HEK293 (cell line): ENCODE measurements around the gene DGKB.

Source experiments
- CTCF ChIA-PET: fragments of 350-600 bp; formaldehyde crosslinking; extraction: SDS; loops from one replicate; lab custom pipeline; 2021; ENCODE audit warnings: antibody characterized with exemption; lab: Yijun Ruan, JAX
- POLR2A ChIA-PET: fragments of 300-600 bp; formaldehyde crosslinking; extraction: SDS; loops from one replicate; lab custom pipeline; 2020; ENCODE audit warnings: antibody characterized with exemption, inconsistent platforms; lab: Yijun Ruan, JAX
- H3K27ac ChIP-seq: fragments of 200-500 bp; sonication (Bioruptor generic); 2 replicates; pipeline ENCODE4 v1.5.1; 2014; ENCODE audit warnings: low read depth, low read length, control low read depth, inconsistent platforms; ENCODE audit errors: extremely low read depth
- H3K36me3 ChIP-seq, 2 experiments: fragments of 200-500 bp in 1 of 2; sonication (Bioruptor generic) in 1 of 2; 1 replicate in 1 of 2; 2 replicates in 1 of 2; pipeline ENCODE4 v1.5.1; 2014 to 2017; ENCODE audit warnings: inconsistent platforms in 2 of 2, low read length in 2 of 2; ENCODE audit not compliant: control insufficient read depth in 2 of 2, insufficient read depth in 1 of 2
- H3K4me1 ChIP-seq: fragments of 200-500 bp; sonication (Bioruptor generic); 2 replicates; pipeline ENCODE4 v1.5.1; 2014; ENCODE audit warnings: mild to moderate bottlenecking, low read length, inconsistent platforms; ENCODE audit not compliant: control insufficient read depth, insufficient read depth
- H3K4me3 ChIP-seq: 2 replicates; pipeline ENCODE4 v1.5.1; 2011; ENCODE audit warnings: low read depth, mild to moderate bottlenecking, control low read depth, low read length, moderate library complexity
- H3K9me3 ChIP-seq: fragments of 200-500 bp; sonication (Bioruptor generic); 2 replicates; pipeline ENCODE4 v1.5.1; 2014; ENCODE audit warnings: low read depth, low read length, inconsistent platforms; ENCODE audit not compliant: control insufficient read depth, insufficient read depth
- FEZF1 ChIP-seq: fragments of 450-650 bp; formaldehyde crosslinking; IDR thresholded peaks from 2 replicates; pipeline ENCODE4 v1.5.1; 2016; ENCODE audit warnings: missing biosample characterization, missing genetic modification characterization
- GFI1B ChIP-seq: fragments of 450-650 bp; formaldehyde crosslinking; IDR thresholded peaks from 2 replicates; pipeline ENCODE4 v1.5.1; 2016; ENCODE audit warnings: missing biosample characterization, missing genetic modification characterization
- GLI2 ChIP-seq: fragments of 450-650 bp; formaldehyde crosslinking; IDR thresholded peaks from 2 replicates; pipeline ENCODE4; 2017; ENCODE audit warnings: missing biosample characterization, missing genetic modification characterization, low read depth, borderline replicate concordance
- KLF1 ChIP-seq: fragments of 450-650 bp; formaldehyde crosslinking; IDR thresholded peaks from 2 replicates; pipeline ENCODE4 v1.5.1; 2016; ENCODE audit warnings: missing biosample characterization, missing genetic modification characterization
- MEIS1 ChIP-seq: sonication (generic); formaldehyde crosslinking; IDR thresholded peaks from 2 replicates; pipeline ENCODE4 v1.8.1; 2022; ENCODE audit warnings: missing genetic modification reagents, mild to moderate bottlenecking, borderline replicate concordance
- RBAK ChIP-seq: fragments of 450-650 bp; formaldehyde crosslinking; IDR thresholded peaks from 2 replicates; pipeline ENCODE4 v1.5.1; 2016; ENCODE audit warnings: missing biosample characterization, missing genetic modification characterization
- SCRT2 ChIP-seq: fragments of 450-650 bp; formaldehyde crosslinking; IDR thresholded peaks from 2 replicates; pipeline ENCODE4 v1.5.1; 2016; ENCODE audit warnings: missing biosample characterization, missing genetic modification characterization
- SP3 ChIP-seq: fragments of 450-650 bp; formaldehyde crosslinking; IDR thresholded peaks from 2 replicates; pipeline ENCODE4 v1.5.1; 2016; ENCODE audit warnings: missing biosample characterization, missing genetic modification characterization
- SP7 ChIP-seq: fragments of 450-650 bp; formaldehyde crosslinking; IDR thresholded peaks from 2 replicates; pipeline ENCODE4 v1.5.1; 2016; ENCODE audit warnings: missing biosample characterization, missing genetic modification characterization
- YY2 ChIP-seq: fragments of 450-650 bp; formaldehyde crosslinking; IDR thresholded peaks from 2 replicates; pipeline ENCODE4 v1.5.1; 2016; ENCODE audit warnings: missing biosample characterization, missing genetic modification characterization
- ZNF121 ChIP-seq: fragments of 450-650 bp; formaldehyde crosslinking; IDR thresholded peaks from 2 replicates; pipeline ENCODE4 v1.5.1; 2016; ENCODE audit warnings: missing biosample characterization, missing genetic modification characterization
- ZNF133 ChIP-seq: fragments of 450-650 bp; formaldehyde crosslinking; IDR thresholded peaks from 2 replicates; pipeline ENCODE4 v1.5.1; 2016; ENCODE audit warnings: missing biosample characterization, missing genetic modification characterization
- ZNF138 ChIP-seq: fragments of 450-650 bp; formaldehyde crosslinking; IDR thresholded peaks from 2 replicates; pipeline ENCODE4 v1.5.1; 2016; ENCODE audit warnings: missing biosample characterization, missing genetic modification characterization, borderline replicate concordance
- ZNF24 ChIP-seq: fragments of 450-650 bp; formaldehyde crosslinking; IDR thresholded peaks from 2 replicates; pipeline ENCODE4 v1.5.1; 2016; ENCODE audit warnings: missing biosample characterization, missing genetic modification characterization
- ZNF266 ChIP-seq: fragments of 450-650 bp; formaldehyde crosslinking; IDR thresholded peaks from 2 replicates; pipeline ENCODE4 v1.5.1; 2016; ENCODE audit warnings: missing biosample characterization, missing genetic modification characterization, low read depth
- ZNF335 ChIP-seq: fragments of 450-650 bp; formaldehyde crosslinking; conservative IDR thresholded peaks from 2 replicates; pipeline ENCODE4 v1.5.1; 2016; ENCODE audit warnings: missing biosample characterization, missing genetic modification characterization
- ZNF394 ChIP-seq: fragments of 450-650 bp; formaldehyde crosslinking; IDR thresholded peaks from 2 replicates; pipeline ENCODE4 v1.5.1; 2016; ENCODE audit warnings: missing biosample characterization, missing genetic modification characterization, mild to moderate bottlenecking, moderate library complexity, borderline replicate concordance
- ZNF404 ChIP-seq: fragments of 450-650 bp; formaldehyde crosslinking; IDR thresholded peaks from 2 replicates; pipeline ENCODE4 v1.5.1; 2017; ENCODE audit warnings: missing biosample characterization, missing genetic modification characterization
- ZNF426 ChIP-seq: fragments of 450-650 bp; formaldehyde crosslinking; IDR thresholded peaks from 2 replicates; pipeline ENCODE4 v1.5.1; 2017; ENCODE audit warnings: missing biosample characterization, missing genetic modification characterization, mild to moderate bottlenecking, inconsistent platforms, moderate library complexity
- ZNF510 ChIP-seq: fragments of 450-650 bp; formaldehyde crosslinking; IDR thresholded peaks from 2 replicates; pipeline ENCODE4 v1.5.1; 2018; ENCODE audit warnings: mild to moderate bottlenecking, missing genetic modification characterization, missing biosample characterization; ENCODE audit not compliant: insufficient replicate concordance
- ZNF521 ChIP-seq: fragments of 450-650 bp; formaldehyde crosslinking; IDR thresholded peaks from 2 replicates; pipeline ENCODE4 v1.5.1; 2017; ENCODE audit warnings: missing biosample characterization, mild to moderate bottlenecking, missing genetic modification characterization
- ZNF555 ChIP-seq: fragments of 450-650 bp; formaldehyde crosslinking; conservative IDR thresholded peaks from 2 replicates; pipeline ENCODE4 v1.5.1; 2017; ENCODE audit warnings: missing biosample characterization, mild to moderate bottlenecking, missing genetic modification characterization, inconsistent platforms
- ZNF658 ChIP-seq: fragments of 450-650 bp; formaldehyde crosslinking; IDR thresholded peaks from 2 replicates; pipeline ENCODE4; 2016; ENCODE audit warnings: missing biosample characterization, missing genetic modification characterization
- ZNF76 ChIP-seq: fragments of 450-650 bp; formaldehyde crosslinking; IDR thresholded peaks from 2 replicates; pipeline ENCODE4; 2016; ENCODE audit warnings: low read depth, missing biosample characterization, missing genetic modification characterization, borderline replicate concordance
- TF ChIP-seq, protein P1 (sequence below): fragments of 450-650 bp; formaldehyde crosslinking; IDR thresholded peaks from 2 replicates; pipeline ENCODE4 v1.5.1; 2016; ENCODE audit warnings: missing biosample characterization, missing genetic modification characterization
- TF ChIP-seq, protein P2 (sequence below): fragments of 450-650 bp; formaldehyde crosslinking; IDR thresholded peaks from 2 replicates; pipeline ENCODE4 v1.5.1; 2017; ENCODE audit warnings: missing biosample characterization, missing genetic modification characterization

The DGKB gene

DNA sequence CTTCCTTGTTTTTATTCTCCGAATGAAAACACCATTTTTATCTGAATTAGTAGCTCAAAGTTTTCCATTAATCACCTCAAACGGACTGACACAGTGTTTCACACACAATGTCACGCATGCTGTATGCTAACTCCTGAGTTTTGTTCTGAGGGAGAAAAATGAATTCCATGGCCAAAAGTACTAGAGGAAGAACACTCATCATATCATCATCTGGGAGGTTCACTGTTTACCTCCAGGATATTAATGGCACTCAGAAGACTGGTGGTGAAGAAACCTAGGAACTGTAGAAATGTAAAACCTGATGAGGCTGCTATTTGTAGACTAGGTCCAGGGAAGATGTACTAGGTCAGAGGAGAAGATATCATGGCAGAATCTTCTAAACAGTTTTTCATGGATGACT lies 517.5 kb downstream of the DGKB start:
- ChIA-PET CTCF (interaction anchor here (0.7 kb wide), 1 partner anchor 592 kb away, joined by 3 read pairs; no protein-coding TSS in a partner anchor), POLR2A (no interaction called here)
- Histone ChIP-seq H3K4me1 (no peaks in the 10 kb centered on the region), H3K4me3 (no peak overlapping the region), H3K9me3 (no peaks in the 10 kb centered on the region), H3K36me3 (no peaks in the 10 kb centered on the region), H3K27ac (no peak overlapping the region)
- TF ChIP-seq, protein P1, sequence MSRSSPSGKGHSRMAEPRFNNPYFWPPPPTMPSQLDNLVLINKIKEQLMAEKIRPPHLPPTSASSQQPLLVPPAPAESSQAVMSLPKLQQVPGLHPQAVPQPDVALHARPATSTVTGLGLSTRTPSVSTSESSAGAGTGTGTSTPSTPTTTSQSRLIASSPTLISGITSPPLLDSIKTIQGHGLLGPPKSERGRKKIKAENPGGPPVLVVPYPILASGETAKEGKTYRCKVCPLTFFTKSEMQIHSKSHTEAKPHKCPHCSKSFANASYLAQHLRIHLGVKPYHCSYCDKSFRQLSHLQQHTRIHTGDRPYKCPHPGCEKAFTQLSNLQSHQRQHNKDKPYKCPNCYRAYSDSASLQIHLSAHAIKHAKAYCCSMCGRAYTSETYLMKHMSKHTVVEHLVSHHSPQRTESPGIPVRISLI (tag by site-specific recombination): no peak
- no peak for TF ChIP-seq YY2 (tag by site-specific recombination)
- no peak for TF ChIP-seq ZNF138 (tag by site-specific recombination)
- no peak for TF ChIP-seq ZNF24 (tag by site-specific recombination)
- TF ChIP-seq KLF1 (tag by site-specific recombination): no peak

DNA sequence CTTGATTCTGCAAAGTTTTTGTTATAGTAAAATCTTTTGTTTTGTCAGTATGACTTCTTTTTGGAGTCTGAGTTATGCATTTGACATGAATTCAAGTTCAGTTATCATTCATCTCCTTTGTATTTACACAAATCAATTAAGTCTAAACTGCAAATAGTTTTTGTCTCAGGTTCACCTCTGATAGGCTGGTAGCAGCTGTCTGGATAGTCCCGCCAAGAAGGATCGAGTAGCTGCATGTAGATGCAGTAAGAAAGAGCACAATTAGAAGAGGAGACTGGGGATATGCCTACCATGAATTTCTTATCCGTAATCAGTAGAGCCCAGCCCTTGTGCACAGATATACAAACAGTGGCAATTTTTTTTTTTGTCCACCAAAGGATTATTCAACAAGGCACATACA lies 520.6 kb downstream of the DGKB start:
- Histone ChIP-seq H3K27ac (no peak overlapping the region), H3K4me1 (no peaks in the 10 kb centered on the region), H3K4me3 (no peak overlapping the region), H3K9me3 (no peaks in the 10 kb centered on the region), H3K36me3 (no peaks in the 10 kb centered on the region)
- TF ChIP-seq RBAK (no peak), SP7 (tag by site-specific recombination) (no peak), ZNF394 (tag by site-specific recombination) (no peak), FEZF1 (tag by site-specific recombination) (no peak), MEIS1 (CRISPR knock-in tag) (no peak)
- ChIA-PET POLR2A (no interaction called here), CTCF (interaction anchor here (0.5 kb wide), 1 partner anchor 1102 kb away, joined by 3 read pairs; no protein-coding TSS in a partner anchor)

DNA sequence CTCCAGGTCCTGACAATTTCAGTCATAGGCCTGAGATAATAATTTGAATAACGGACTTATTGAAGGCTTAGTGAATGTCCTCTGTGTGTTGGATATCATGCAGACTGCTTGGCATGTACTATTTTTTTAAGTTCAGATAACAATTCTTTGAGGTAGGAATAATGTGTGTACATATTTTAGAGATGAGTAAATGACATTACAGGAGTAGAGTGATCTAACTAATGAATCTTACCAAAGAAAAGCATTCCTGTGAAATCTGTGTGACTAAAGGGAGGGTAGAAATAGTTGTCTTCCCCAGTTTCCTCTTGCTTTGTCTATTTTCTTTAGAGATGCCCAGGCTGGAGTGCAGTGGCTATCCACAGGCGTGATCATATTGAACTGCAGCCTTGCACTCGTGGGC lies 521.2 kb downstream of the DGKB start:
- H3K9me3 ChIP-seq: no peaks in the 10 kb centered on the region
- ChIA-PET CTCF (interaction anchor here (0.9 kb wide), 1 partner anchor 389 kb away, joined by 4 read pairs; no protein-coding TSS in a partner anchor), POLR2A (no interaction called here)
- no peaks in the 10 kb centered on the region for H3K4me1 ChIP-seq
- H3K4me3 ChIP-seq: no peak overlapping the region
- H3K36me3 ChIP-seq: no peaks in the 10 kb centered on the region
- no peak overlapping the region for H3K27ac ChIP-seq
- TF ChIP-seq KLF1 (tag by site-specific recombination) (no peak), ZNF121 (no peak), ZNF266 (tag by site-specific recombination) (no peak), ZNF521 (tag by site-specific recombination) (no peak), ZNF335 (tag by site-specific recombination) (no peak), ZNF510 (no peak), SCRT2 (tag by site-specific recombination) (no peak), ZNF426 (tag by site-specific recombination) (no peak), SP3 (no peak), ZNF658 (tag by site-specific recombination) (no peak), GLI2 (no peak), ZNF76 (tag by site-specific recombination) (no peak), ZNF555 (tag by site-specific recombination) (no peak), ZNF404 (no peak), GFI1B (tag by site-specific recombination) (no peak), ZNF133 (tag by site-specific recombination) (no peak)
- TF ChIP-seq, protein P2, sequence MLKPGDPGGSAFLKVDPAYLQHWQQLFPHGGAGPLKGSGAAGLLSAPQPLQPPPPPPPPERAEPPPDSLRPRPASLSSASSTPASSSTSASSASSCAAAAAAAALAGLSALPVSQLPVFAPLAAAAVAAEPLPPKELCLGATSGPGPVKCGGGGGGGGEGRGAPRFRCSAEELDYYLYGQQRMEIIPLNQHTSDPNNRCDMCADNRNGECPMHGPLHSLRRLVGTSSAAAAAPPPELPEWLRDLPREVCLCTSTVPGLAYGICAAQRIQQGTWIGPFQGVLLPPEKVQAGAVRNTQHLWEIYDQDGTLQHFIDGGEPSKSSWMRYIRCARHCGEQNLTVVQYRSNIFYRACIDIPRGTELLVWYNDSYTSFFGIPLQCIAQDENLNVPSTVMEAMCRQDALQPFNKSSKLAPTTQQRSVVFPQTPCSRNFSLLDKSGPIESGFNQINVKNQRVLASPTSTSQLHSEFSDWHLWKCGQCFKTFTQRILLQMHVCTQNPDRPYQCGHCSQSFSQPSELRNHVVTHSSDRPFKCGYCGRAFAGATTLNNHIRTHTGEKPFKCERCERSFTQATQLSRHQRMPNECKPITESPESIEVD (tag by site-specific recombination): no peak
